CD4-positive, alpha-beta T cell treated with Interleukin-21 for 1 hour (primary cell): ENCODE data around the gene CNTN6.

Source experiments
- DNase-seq: peaks from one replicate; pipeline ENCODE4 v3.0.0-alpha.2; 2020

The CNTN6 gene

GRCh38 chr3:1442271-1442670, 349.4 kb downstream of the CNTN6 start:
- no peak for DNase-seq

GRCh38 chr3:1444195-1444594, 351.4 kb downstream of the CNTN6 start:
- DNase-seq, result no peak

DNA sequence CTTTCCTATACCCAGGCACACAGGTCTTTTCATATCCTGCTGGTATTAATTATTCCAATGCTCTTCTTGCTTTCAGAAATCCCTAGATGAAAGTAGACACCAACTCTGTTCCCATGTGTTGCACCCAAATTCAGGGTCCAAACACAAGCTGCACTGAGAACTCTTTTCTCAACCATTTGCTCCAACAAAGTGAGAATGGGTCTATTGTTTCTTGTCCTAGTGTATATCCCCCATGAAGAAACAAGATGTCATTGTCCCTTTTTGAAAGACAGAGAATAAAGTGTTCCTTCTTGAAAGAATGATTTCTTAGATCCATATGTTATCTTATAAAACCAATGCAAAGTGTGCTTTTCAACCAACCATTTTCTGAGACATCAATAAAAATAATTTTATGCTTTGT, 353.7 kb downstream of the CNTN6 start:
- no peak for DNase-seq

DNA sequence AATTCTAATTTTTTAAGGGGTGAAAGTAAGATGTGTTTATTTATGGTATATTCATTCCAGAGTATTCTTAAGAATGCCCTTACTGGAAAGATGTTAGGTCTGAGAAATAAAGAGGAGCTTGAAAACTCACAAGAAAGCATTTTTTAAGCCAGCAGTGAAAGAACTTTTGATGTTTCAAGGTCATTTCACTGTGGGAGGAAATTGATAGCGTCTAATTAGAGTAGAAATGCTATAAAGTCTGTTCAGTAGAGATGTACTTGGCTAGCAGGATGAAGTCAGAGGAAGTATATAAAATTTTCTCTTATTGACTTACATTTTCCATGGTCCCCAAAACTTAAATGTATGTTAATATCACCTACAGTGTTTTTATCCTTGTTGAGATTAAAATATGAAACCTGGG, 354.6 kb downstream of the CNTN6 start:
- DNase-seq, result no peak

DNA sequence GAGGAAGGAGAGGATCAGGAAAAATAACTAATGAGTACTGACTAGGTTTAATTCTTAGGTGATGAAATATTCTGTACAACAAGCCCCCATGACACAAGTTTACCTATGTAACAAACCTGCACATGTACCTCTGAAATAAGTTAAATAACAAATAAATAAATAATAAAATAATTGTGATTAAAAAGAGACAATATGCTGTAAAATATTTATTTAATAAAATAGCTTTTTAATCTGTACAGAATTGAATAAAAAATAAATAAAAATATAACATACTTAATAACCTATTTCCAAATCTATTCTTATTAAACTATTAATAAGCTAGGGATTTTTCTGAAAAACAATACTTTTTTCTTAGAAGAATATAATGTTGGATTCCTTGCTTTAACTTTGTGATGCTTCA, 355.6 kb downstream of the CNTN6 start:
- no peak for DNase-seq
